C4-2B (cell line): ENCODE data around the gene FDPS.

Experiments used
- H3K27ac ChIP-seq: fragments of 450-650 bp; 2 replicates; pipeline ENCODE4 v1.5.1; 2017
- ZFX ChIP-seq: fragments of 450-650 bp; IDR thresholded peaks from 2 replicates; pipeline ENCODE4 v1.6.1; 2017
- TF ChIP-seq, protein P1 (sequence below): fragments of 450-650 bp; conservative IDR thresholded peaks from 2 replicates; pipeline ENCODE4 v1.5.1; 2017; ENCODE audit warnings: mild to moderate bottlenecking

FDPS gene

DNA sequence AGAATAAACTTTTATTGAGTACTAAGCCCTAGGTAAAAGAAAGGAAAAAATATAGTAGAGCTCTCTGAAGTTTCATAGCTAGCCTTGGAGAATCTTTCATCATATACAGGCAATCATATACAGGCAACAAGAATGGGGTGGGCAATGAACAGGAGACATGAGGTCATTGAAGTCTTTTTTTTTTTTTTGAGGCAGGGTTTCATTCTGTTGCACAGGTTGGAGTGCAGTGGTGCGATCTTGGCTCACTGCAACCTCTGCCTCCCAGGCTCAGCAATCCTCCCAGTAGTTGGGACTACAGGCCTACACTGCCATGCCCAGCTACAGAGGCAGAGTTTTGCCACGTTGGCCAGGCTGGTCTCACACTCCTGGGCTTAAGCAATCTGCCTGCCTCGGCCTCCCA, 34.2 kb downstream of the FDPS start:
- H3K27ac ChIP-seq, result no peak overlapping the region
- TF ChIP-seq ZFX, result no peak
- TF ChIP-seq, protein P1, sequence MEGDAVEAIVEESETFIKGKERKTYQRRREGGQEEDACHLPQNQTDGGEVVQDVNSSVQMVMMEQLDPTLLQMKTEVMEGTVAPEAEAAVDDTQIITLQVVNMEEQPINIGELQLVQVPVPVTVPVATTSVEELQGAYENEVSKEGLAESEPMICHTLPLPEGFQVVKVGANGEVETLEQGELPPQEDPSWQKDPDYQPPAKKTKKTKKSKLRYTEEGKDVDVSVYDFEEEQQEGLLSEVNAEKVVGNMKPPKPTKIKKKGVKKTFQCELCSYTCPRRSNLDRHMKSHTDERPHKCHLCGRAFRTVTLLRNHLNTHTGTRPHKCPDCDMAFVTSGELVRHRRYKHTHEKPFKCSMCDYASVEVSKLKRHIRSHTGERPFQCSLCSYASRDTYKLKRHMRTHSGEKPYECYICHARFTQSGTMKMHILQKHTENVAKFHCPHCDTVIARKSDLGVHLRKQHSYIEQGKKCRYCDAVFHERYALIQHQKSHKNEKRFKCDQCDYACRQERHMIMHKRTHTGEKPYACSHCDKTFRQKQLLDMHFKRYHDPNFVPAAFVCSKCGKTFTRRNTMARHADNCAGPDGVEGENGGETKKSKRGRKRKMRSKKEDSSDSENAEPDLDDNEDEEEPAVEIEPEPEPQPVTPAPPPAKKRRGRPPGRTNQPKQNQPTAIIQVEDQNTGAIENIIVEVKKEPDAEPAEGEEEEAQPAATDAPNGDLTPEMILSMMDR, result no peak

DNA sequence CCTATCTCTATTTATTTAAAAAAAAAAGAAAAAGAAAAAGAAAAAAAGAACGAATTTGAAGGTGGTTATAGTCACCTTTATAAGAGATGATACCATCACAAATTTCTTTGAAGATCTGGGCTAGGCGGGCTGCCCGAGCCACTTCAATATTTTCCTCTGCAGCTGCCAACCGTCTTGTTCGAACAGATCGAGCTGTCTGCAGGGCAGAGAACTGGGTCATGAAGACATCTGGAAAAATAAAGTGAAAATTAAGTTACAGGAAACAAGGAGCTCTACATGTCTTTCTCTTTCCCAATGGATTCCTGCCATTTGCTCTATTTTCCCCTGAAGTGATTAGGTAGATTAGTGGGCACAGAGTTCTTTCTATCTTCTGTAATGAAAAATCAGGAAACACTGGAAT, 44.0 kb downstream of the FDPS start:
- H3K27ac ChIP-seq, result no peak overlapping the region
- TF ChIP-seq, protein P1, result no peak
- TF ChIP-seq ZFX, result no peak

DNA sequence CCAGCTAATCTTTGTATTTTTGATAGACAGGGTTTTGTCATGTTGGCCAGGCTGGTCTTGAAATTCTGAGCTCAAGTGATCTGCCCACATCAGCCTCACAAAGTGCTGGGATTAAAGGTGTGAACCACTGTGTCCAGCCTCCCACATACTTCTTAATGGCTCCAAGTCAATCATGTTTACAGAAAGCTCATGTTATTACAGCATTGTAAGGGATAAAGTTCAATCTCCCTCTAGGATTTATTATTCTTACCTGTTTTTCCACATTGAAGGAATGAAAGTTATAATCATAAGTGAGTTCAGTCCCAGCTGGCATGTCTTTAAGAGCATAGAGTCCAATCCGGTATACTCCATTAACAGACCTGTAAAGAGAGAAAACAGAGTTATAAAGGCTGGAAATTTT, 51.4 kb downstream of the FDPS start:
- TF ChIP-seq ZFX, result no peak
- TF ChIP-seq, protein P1, result no peak
- no peak overlapping the region for H3K27ac ChIP-seq
